Neural cell (in vitro differentiated cells): ENCODE data around the gene ATF1. TPM values are rescaled to one million over a fixed set of nuclear protein-coding genes. Genes with fewer than 3 reads are reported as not detected.
"Not testable (repeated sequence)": the region's sequence is repeated elsewhere in the genome, so short reads cannot be mapped to it uniquely, and the experiment has no call there.

Experiments used
- H2AFZ ChIP-seq: fragments of 200-600, 300-800 bp; sonication (generic), shearing (Covaris generic); 2 replicates; pipeline ENCODE4 v1.6.0; 2014; ENCODE audit warnings: low read depth, mild to moderate bottlenecking, antibody characterized with exemption, low read length, moderate library complexity
- H3F3A ChIP-seq: fragments of 200-600 bp; shearing (Covaris generic); 2 replicates; pipeline ENCODE4 v1.6.1; 2016; ENCODE audit warnings: mild to moderate bottlenecking, moderate library complexity, mixed read lengths, antibody characterized with exemption, low read length; ENCODE audit not compliant: insufficient read depth, poor library complexity, severe bottlenecking
- H3K27ac ChIP-seq: fragments of 200-600, 300-800 bp; sonication (generic), shearing (Covaris generic); 2 replicates; pipeline ENCODE4 v1.5.1; 2014; ENCODE audit warnings: mild to moderate bottlenecking, low read length, moderate library complexity
- H3K27me3 ChIP-seq: fragments of 300-800, 200-600 bp; sonication (generic), shearing (Covaris generic); 2 replicates; pipeline ENCODE4 v1.6.0; 2014; ENCODE audit warnings: mild to moderate bottlenecking, low read depth, low read length, moderate library complexity; ENCODE audit not compliant: insufficient read depth
- H3K36me3 ChIP-seq: fragments of 300-800, 200-600 bp; sonication (generic), shearing (Covaris generic); 2 replicates; pipeline ENCODE4 v1.5.1; 2014; ENCODE audit warnings: mild to moderate bottlenecking, antibody characterized with exemption, low read length, moderate library complexity; ENCODE audit not compliant: insufficient read depth
- H3K4me2 ChIP-seq: fragments of 300-800, 200-600 bp; sonication (generic), shearing (Covaris generic); 2 replicates; pipeline ENCODE4 v1.6.0; 2014; ENCODE audit warnings: mild to moderate bottlenecking, low read length
- H3K4me3 ChIP-seq: fragments of 300-800, 200-600 bp; sonication (generic), shearing (Covaris generic); 2 replicates; pipeline ENCODE4 v1.5.1; 2014; ENCODE audit warnings: mild to moderate bottlenecking, low read length, moderate library complexity
- H3K79me2 ChIP-seq: fragments of 200-600 bp; shearing (Covaris generic); replicated peaks from 2 replicates; pipeline ENCODE4 v1.6.0; 2014; ENCODE audit warnings: mild to moderate bottlenecking, low read length, moderate library complexity; ENCODE audit not compliant: insufficient read depth
- H3K9ac ChIP-seq: fragments of 300-800, 200-600 bp; sonication (generic), shearing (Covaris generic); 2 replicates; pipeline ENCODE4 v1.6.1; 2016; ENCODE audit warnings: mild to moderate bottlenecking, low read length, mixed read lengths
- H3K9me2 ChIP-seq: fragments of 200-600 bp; shearing (Covaris generic); 2 replicates; pipeline ENCODE4 v1.6.1; 2016; ENCODE audit warnings: mild to moderate bottlenecking, low read length, mixed read lengths; ENCODE audit not compliant: insufficient read depth
- H3K9me3 ChIP-seq: fragments of 200-600, 300-800 bp; sonication (generic), shearing (Covaris generic); 2 replicates; pipeline ENCODE4 v1.6.1; 2016; ENCODE audit warnings: mild to moderate bottlenecking, mixed run types, low read length, moderate library complexity, mixed read lengths
- H4K20me1 ChIP-seq: fragments of 200-600 bp; shearing (Covaris generic); 2 replicates; pipeline ENCODE4 v1.6.1; 2016; ENCODE audit warnings: mild to moderate bottlenecking, mixed run types; ENCODE audit not compliant: insufficient read depth
- CTCF ChIP-seq: fragments of 450-650 bp; IDR thresholded peaks from 2 replicates; pipeline ENCODE4 v1.5.1; 2014; ENCODE audit warnings: antibody characterized with exemption, mild to moderate bottlenecking, moderate library complexity; ENCODE audit not compliant: poor library complexity, severe bottlenecking
- EP300 ChIP-seq: fragments of 450-650 bp; conservative IDR thresholded peaks from 2 replicates; pipeline ENCODE4 v1.6.1; 2014; ENCODE audit warnings: antibody characterized with exemption, mild to moderate bottlenecking, moderate library complexity; ENCODE audit not compliant: poor library complexity, severe bottlenecking
- EZH2 ChIP-seq: fragments of 200-600, 300-800 bp; shearing (Covaris generic), sonication (generic); IDR thresholded peaks from 2 replicates; pipeline ENCODE4 v1.6.1; 2014; ENCODE audit warnings: antibody characterized with exemption, low read length, borderline replicate concordance, mild to moderate bottlenecking; ENCODE audit not compliant: insufficient read depth, poor library complexity, severe bottlenecking
- MXI1 ChIP-seq: fragments of 450-650 bp; conservative IDR thresholded peaks from 2 replicates; pipeline ENCODE4 v1.6.1; 2014; ENCODE audit warnings: antibody characterized with exemption, mild to moderate bottlenecking; ENCODE audit not compliant: poor library complexity, severe bottlenecking
- POLR2AphosphoS5 ChIP-seq: IDR thresholded peaks from 2 replicates; pipeline ENCODE4 v1.6.1; 2012
- RAD21 ChIP-seq: fragments of 450-650 bp; conservative IDR thresholded peaks from 2 replicates; pipeline ENCODE4 v1.6.1; 2014; ENCODE audit warnings: antibody characterized with exemption, mild to moderate bottlenecking, moderate library complexity
- REST ChIP-seq: IDR thresholded peaks from 2 replicates; pipeline ENCODE4 v1.6.1; 2012; ENCODE audit warnings: borderline replicate concordance
- SMC3 ChIP-seq: fragments of 450-650 bp; conservative IDR thresholded peaks from 2 replicates; pipeline ENCODE4 v1.6.1; 2014; ENCODE audit warnings: antibody characterized with exemption, mild to moderate bottlenecking, moderate library complexity; ENCODE audit not compliant: poor library complexity
- TAF1 ChIP-seq: IDR thresholded peaks from 2 replicates; pipeline ENCODE4 v1.6.1; 2012; ENCODE audit warnings: low read depth
- polyA plus RNA-seq: library from polyadenylated mRNA; depleted of rRNA; stranded (reverse); fragments of >200 nt; gene quantifications from 2 replicates; pipeline ENCODE4 v1.2.3, GENCODE V29; 2014

The ATF1 gene
- polyA plus RNA-seq, 1 donor from 2014 or later, result 11.3 TPM

- no peaks in the 10 kb centered on the region for H3K9me3 ChIP-seq
- no peaks in the 10 kb centered on the region for H3K27me3 ChIP-seq
- H3K9me2 ChIP-seq, result no peaks in the 10 kb centered on the region
- H3K9ac ChIP-seq, result no peak overlapping the region
- no peaks in the 10 kb centered on the region for H3F3A ChIP-seq
- H3K79me2 ChIP-seq, result no peaks in the 10 kb centered on the region
- no peak overlapping the region for H3K4me3 ChIP-seq
- H3K36me3 ChIP-seq, result no peaks in the 10 kb centered on the region
- no peak for TF ChIP-seq EZH2
- no peak for TF ChIP-seq REST
- no peak for TF ChIP-seq EP300
- TF ChIP-seq MXI1, result no peak
- no peak for TF ChIP-seq CTCF
- TF ChIP-seq RAD21, result no peak
- no peak for TF ChIP-seq SMC3
- no peak for TF ChIP-seq POLR2AphosphoS5
- TF ChIP-seq TAF1, result no peak
- H3K27ac ChIP-seq, result no peak overlapping the region
- no peak overlapping the region for H2AFZ ChIP-seq
- H4K20me1 ChIP-seq, result no peaks in the 10 kb centered on the region
- no peak overlapping the region for H3K4me2 ChIP-seq
These were observed 81.2 kb downstream of the ATF1 start for GRCh38 chr12:50845021-50845647.

DNA sequence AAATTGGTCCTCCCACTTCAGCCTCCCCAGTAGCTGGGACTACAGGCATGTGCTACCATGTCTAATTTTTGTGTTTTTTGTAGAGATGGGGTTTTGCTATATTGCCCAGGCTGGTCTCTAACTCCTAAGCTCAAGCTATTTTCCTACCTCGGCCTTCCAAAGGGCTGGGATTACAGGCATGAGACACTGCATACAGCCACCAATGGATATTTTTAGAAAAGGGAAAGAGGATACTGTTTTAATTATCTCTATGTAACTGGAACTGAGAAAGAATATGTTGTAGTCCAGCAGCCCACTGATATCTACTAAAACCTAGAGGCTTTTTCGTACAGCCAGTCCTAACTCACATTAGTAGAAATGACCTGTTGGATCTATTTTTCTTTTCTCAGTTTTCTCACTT lies 85.1 kb downstream of the ATF1 start:
- no peak overlapping the region for H2AFZ ChIP-seq
- no peak for TF ChIP-seq TAF1
- TF ChIP-seq EP300, result no peak
- no peak for TF ChIP-seq EZH2
- no peaks in the 10 kb centered on the region for H3K36me3 ChIP-seq
- no peaks in the 10 kb centered on the region for H3K9me2 ChIP-seq
- H3K4me3 ChIP-seq, result no peak overlapping the region
- H3K27ac ChIP-seq, result no peak overlapping the region
- no peak overlapping the region for H3K4me2 ChIP-seq
- no peaks in the 10 kb centered on the region for H3K9me3 ChIP-seq
- no peaks in the 10 kb centered on the region for H3F3A ChIP-seq
- H3K79me2 ChIP-seq, result no peaks in the 10 kb centered on the region
- H3K27me3 ChIP-seq, result no peaks in the 10 kb centered on the region
- H4K20me1 ChIP-seq, result no peaks in the 10 kb centered on the region
- no peak overlapping the region for H3K9ac ChIP-seq

- not testable (repeated sequence) for H3K9me2 ChIP-seq, H4K20me1 ChIP-seq, H3K27me3 ChIP-seq, H3K27ac ChIP-seq, H2AFZ ChIP-seq, H3K4me3 ChIP-seq, H3K4me2 ChIP-seq, H3K9ac ChIP-seq, H3K9me3 ChIP-seq, H3F3A ChIP-seq, H3K36me3 ChIP-seq, H3K79me2 ChIP-seq
These were observed 91.3 kb downstream of the ATF1 start for GRCh38 chr12:50855218-50855617.

DNA sequence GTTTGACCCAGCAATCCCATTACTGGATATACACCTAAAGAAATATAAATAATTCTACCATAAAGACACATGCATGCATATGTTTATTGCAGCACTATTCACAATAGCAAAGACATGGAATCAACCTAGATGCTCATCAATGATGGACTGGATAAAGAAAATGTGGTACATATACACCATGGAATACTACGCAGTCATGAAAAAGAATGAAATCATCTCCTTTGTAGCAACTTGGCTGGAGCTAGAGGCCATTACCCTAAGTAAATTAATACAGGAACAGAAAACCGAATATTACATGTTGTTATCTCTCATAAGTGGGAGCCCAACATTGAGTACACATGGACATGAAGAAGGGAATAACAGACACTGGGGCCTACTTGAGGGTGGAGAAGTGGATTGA lies 91.8 kb downstream of the ATF1 start:
- H3F3A ChIP-seq, H2AFZ ChIP-seq, H3K9ac ChIP-seq, H3K27me3 ChIP-seq, H3K4me3 ChIP-seq, H3K9me2 ChIP-seq, H3K36me3 ChIP-seq, H3K4me2 ChIP-seq, H3K9me3 ChIP-seq, H3K27ac ChIP-seq, H4K20me1 ChIP-seq, H3K79me2 ChIP-seq: not testable (repeated sequence)
